ENCODE results near the gene CRLF1.

CRLF1 gene

DNA sequence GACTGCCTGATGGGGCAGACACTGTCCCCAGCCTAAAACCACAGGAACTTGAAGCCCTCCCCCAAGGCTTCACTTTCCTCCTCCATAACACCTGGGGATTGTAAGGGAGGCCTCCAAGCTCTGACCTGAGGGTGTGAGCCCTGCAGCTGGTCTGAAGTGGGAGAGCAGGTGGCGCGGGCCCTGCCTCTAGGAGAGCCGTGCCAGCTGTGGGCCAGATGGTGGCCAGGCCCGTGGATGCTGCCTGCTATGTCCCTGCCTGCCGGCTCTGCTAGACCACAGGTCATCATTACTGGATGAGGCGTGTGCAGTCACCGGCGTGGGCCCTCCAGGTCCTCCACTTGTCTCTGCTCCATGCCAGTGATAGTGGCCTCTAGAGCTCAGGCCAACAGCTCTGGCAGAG lies 26.7 kb upstream of the CRLF1 start:
- Mint-ChIP-seq H3K4me1 (peaks cover 34% of the 10 kb centered on the region), H3K9me3 (no peaks in the 10 kb centered on the region), H3K36me3 (ENCODE audit: low read depth) (no peaks in the 10 kb centered on the region), H3K27me3 (ENCODE audit: low read depth, poor library complexity) (peaks cover 9% of the 10 kb centered on the region), H3K27ac (no peak overlapping the region), H3K4me3 (no peak overlapping the region)
- no peak for DNase-seq
- no peak for TF ChIP-seq CTCF (IDR thresholded peaks at IDR 0.05)

- Mint-ChIP-seq H3K36me3 (ENCODE audit: low read depth) (no peaks in the 10 kb centered on the region), H3K27me3 (ENCODE audit: low read depth, poor library complexity) (peaks cover 15% of the 10 kb centered on the region), H3K4me1 (peaks cover 16% of the 10 kb centered on the region), H3K9me3 (no peaks in the 10 kb centered on the region), H3K4me3 (no peak overlapping the region), H3K27ac (no peak overlapping the region)
- no peak for DNase-seq
- TF ChIP-seq CTCF (IDR thresholded peaks at IDR 0.05), result no peak
These were observed 22.8 kb upstream of the CRLF1 start for GRCh38 chr19:18629166-18630088.

DNA sequence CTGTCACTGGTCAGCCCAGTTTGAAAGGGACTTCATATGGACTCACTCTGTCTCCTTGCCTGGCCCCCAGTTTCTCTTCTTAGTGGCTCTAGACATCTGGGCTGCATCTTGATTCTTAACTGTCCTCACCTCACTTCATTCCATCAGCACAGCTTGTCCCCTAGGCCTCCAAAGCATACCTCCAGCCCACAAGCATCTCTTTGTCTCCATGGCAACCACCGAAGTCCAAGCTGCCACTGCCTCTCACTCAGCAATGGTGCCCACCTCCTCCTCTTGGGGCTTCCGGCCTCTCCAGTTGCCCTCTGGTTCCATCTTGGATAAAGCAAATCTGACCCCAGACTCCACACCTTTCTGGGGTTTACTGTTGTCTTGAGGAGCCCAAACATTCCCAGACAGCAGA lies 20.3 kb upstream of the CRLF1 start:
- DNase-seq, result no peak
- Mint-ChIP-seq H3K27me3 (ENCODE audit: low read depth, poor library complexity) (peaks cover 23% of the 10 kb centered on the region), H3K4me1 (peaks cover 11% of the 10 kb centered on the region), H3K27ac (no peak overlapping the region), H3K4me3 (no peak overlapping the region), H3K36me3 (ENCODE audit: low read depth) (no peaks in the 10 kb centered on the region), H3K9me3 (no peaks in the 10 kb centered on the region)
- no peak for TF ChIP-seq CTCF (IDR thresholded peaks at IDR 0.05)

DNA sequence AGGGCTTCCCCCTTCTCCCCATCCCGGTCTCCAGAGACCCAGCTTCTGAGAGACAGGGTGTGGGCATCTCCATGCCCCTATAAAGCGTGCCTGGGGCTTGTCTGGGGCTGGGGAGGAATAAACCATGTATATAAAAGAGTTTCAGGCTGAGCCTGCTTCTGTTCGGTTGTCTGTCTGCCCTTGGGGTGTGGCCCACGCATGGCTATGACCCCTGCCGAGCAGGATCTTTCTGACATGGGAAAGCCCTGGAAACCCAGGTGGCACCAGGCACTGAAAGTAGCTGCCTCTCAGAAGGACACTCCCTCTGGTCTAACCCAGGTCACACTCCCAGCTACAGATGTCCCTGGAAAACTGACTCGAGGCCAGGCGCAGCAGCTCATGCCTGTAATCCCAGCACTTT lies 14.3 kb upstream of the CRLF1 start:
- no peak for TF ChIP-seq CTCF (IDR thresholded peaks at IDR 0.05)
- no peak for DNase-seq
- H3K4me1 Mint-ChIP-seq, result no peaks in the 10 kb centered on the region
- peaks cover 39% of the 10 kb centered on the region for H3K27me3 Mint-ChIP-seq (ENCODE audit: low read depth, poor library complexity)
- no peak overlapping the region for H3K27ac Mint-ChIP-seq
- H3K9me3 Mint-ChIP-seq, result peaks cover 8% of the 10 kb centered on the region
- no peak overlapping the region for H3K4me3 Mint-ChIP-seq
- peaks cover 6% of the 10 kb centered on the region for H3K36me3 Mint-ChIP-seq (ENCODE audit: low read depth)

- Mint-ChIP-seq H3K27me3 (ENCODE audit: low read depth, poor library complexity) (peaks cover 42% of the 10 kb centered on the region), H3K4me1 (no peaks in the 10 kb centered on the region), H3K27ac (no peak overlapping the region), H3K4me3 (no peak overlapping the region), H3K9me3 (peaks cover 8% of the 10 kb centered on the region), H3K36me3 (ENCODE audit: low read depth) (peaks cover 6% of the 10 kb centered on the region)
- TF ChIP-seq CTCF (IDR thresholded peaks at IDR 0.05), result no peak
- DNase-seq, result no peak
These were observed 13.7 kb upstream of the CRLF1 start for GRCh38 chr19:18620311-18620710.

DNA sequence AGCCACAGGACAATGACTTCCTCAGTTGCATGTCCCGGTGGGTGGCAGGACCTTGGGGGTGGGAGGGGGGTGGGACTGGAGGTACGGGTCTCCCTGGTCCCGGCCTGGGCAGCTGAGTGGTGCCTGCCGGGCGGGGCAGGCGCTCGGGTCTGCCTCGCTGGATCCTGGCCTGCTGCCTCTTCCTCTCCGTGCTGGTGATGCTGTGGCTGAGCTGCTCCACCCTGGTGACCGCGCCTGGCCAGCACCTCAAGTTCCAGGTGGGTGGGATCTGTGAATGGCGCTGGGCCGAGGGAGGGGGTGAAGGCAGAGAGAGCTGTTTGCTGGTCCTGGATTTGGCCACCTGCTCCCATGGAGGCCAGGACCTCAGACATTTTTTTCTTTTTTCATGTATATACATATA lies 11.6 kb upstream of the CRLF1 start:
- peaks cover 12% of the 10 kb centered on the region for H3K4me1 Mint-ChIP-seq
- H3K27ac Mint-ChIP-seq, result no peak overlapping the region
- peaks cover 6% of the 10 kb centered on the region for H3K36me3 Mint-ChIP-seq (ENCODE audit: low read depth)
- peaks cover 55% of the 10 kb centered on the region for H3K27me3 Mint-ChIP-seq (ENCODE audit: low read depth, poor library complexity)
- peaks cover 8% of the 10 kb centered on the region for H3K9me3 Mint-ChIP-seq
- no peak for DNase-seq
- no peak for TF ChIP-seq CTCF (IDR thresholded peaks at IDR 0.05)
- H3K4me3 Mint-ChIP-seq, result no peak overlapping the region
